HL-60/S4 (cell line): ENCODE measurements around the gene MANEA.

Experiments
- in situ Hi-C: fragments of 300-500 bp; cut with MboI; formaldehyde crosslinking; loops from 2 replicates; pipeline ENCODE4 v1.14.3; 2022; ENCODE audit warnings: low sequenced_read_pairs

Gene MANEA

DNA sequence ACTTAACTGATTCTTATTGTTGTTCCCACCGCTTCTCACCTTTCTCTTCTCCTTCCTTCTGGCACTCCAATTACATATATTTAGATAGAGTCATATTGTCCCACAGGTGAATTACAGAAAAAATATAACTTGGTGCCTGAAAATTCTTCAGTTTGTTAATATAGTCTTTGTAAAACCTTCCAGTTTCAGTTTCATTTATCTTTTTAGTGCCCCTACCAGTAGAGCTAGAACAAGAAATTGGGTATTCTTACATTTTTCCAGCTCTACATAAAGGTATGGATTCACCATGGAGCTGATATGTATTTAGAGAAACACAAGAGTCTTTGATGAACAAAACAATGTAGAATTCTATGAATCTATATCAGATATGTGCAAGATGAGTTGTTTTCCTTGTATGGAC, 10.7 kb downstream of the MANEA start:
- in situ Hi-C loops, result no loop called here

DNA sequence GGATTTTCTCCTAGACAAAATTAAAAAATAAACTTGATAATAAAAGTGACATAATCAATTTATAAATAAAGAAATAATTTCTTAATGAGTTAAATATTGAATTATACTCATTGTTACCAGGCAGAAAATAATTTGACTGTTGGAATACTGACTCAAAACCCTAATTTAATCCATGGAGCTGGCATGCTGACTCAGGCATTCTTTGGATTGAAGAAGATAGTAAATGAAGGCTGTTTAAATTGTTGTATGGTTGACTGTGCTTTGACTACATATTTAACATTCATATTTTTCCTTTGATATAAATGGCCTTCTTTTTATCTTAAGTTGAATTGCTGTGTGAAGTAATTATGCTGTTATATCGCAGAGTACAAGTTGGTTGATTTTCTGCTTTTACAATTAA, 11.7 kb downstream of the MANEA start:
- in situ Hi-C loops, result no loop called here

DNA sequence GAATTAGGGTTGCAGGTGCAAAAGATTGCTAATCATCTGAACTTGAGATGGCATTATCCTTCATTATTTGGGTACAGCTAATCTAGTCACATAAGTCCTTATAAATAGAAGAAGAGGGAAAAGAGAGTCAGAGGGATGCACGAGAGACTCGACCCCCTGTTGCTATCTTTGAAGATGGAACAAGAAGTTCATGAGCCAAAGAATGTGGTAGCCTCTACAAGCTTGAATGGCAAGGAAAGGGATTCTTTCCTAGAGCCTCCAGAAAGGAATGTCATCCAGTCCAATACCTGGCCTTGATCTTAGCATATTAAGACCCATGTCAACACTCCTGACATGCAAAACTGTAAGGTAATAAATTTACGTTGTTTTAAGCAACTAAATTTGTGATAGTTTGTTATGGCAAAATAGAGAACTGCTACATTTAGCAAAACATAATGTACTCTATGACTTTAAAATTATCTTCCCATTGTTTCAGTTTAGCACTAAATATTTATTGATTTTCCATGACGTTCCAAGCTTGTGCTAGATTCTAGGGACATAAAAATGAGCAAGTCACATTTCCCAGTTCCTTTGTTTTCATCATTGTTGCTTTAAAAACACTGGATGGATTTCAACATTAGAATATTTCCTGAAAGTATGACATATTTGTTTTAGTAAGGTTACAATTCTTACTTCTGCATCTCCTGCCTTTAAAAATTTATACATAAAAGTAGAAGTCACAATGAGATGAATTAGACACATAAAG, 12.7 kb downstream of the MANEA start:
- in situ Hi-C loops, result no loop called here

DNA sequence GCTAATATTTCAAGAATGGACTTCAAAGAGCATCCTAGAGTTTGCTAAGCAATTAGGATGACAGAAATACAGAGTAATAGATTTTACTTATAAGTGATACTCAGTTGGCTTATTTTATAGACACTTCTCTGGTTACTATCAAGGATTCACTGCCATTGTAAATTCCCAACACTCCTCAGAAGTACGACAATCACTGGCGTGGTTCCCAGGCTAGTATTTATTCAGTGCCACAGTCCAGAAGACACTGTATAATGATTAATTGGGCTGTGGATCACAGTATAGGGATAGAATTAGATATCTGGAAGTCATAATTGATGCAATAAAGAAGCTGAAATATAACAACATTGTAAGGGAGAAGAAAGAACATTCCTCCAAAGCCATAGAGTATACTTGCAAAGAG, 15.7 kb downstream of the MANEA start:
- in situ Hi-C loops, result no loop called here

DNA sequence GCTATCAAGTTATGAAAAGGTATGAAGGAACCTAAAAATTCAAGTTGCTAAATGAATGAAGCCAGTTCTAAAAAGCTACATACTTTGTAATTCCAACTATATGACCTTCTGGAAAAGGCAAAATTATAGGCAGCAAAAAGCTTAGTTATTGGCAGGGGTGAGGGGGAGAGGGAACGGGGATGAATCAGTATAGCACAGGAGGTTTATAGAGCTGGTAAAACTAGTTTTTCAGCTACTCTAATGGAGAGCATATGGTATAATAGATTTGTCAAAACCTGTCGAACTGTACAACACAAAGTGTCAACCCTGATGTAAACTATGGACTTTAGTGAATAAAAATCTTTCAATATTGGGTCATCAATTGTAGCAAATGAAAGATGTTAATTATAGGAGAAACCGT, 18.7 kb downstream of the MANEA start:
- in situ Hi-C loops, result no loop called here

DNA sequence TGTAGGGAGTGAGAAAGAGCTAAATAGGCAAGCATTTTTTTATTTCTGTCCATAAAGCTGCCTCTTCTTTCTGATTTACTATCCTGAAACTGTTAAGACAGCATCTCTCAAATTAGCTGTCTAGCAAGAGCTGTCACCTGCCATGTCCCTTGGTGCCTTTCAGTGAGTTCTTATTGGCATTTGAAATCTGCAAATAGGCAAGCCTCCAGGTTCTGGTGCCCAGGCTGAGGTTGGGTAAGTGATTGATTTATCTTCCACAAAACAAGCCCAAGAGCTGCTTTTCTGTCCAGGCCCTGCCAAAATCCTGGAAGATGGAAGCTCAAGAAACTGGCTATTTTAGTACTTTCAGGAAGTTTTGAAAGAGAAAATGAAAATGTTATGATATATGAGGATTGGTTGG, 22.4 kb downstream of the MANEA start:
- in situ Hi-C loops, result no loop called here

DNA sequence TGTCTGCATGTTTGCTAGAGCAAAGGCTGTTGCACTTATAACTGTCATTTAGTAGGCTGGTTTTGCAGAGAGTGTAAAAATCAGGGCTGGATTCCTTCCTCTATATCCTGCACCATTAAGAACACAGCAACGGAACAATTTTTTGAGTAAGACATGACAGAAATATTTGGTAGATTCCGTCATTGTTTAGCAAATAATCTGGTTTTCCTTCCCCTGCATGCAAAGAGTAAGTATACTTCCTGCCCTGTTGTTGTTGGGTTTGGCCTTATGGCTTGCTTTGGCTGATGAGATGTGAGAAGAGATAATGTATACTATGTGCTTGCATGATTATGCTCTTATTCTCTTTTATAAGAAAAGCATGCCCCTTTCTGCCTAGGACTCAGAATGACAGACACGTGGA, 23.8 kb downstream of the MANEA start:
- in situ Hi-C loops, result no loop called here

DNA sequence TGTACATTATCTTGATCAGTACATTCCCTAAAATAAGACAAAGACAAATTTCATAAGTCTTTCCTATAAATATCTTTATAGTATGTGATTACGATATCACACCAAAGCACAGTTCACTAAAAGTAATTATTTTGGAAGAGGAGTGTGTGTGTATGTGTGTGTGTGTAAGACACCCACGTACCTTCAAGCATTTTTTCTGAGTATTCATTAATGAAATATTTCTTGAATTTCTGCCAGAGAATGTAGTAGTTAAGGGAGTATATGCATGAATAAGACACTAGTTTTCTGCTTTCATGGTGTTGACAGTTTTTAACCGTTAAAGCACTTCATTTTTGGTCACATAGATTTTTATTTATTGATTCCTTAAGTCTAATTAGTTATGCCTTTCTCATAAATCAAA, 36.8 kb downstream of the MANEA start:
- in situ Hi-C loops, result no loop called here

DNA sequence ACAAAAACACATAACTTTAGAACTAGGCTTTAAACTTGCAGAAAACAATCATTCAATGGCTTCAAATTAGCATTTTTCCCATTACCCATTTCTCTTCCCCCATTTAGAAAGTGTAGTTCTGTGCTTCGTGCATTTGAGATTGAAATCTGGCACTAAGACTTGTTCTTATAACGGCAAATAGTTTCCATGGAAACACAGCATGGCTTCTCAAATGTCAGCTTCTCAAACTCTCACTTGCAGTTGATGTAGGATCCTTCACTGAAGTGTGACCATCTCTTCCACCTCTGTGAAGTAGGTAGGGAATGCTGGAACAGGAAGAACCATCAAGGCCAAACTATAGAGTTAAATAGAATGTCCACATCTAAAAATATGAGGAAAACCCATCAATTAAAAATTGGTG, 52.2 kb downstream of the MANEA start:
- in situ Hi-C loops, result no loop called here

DNA sequence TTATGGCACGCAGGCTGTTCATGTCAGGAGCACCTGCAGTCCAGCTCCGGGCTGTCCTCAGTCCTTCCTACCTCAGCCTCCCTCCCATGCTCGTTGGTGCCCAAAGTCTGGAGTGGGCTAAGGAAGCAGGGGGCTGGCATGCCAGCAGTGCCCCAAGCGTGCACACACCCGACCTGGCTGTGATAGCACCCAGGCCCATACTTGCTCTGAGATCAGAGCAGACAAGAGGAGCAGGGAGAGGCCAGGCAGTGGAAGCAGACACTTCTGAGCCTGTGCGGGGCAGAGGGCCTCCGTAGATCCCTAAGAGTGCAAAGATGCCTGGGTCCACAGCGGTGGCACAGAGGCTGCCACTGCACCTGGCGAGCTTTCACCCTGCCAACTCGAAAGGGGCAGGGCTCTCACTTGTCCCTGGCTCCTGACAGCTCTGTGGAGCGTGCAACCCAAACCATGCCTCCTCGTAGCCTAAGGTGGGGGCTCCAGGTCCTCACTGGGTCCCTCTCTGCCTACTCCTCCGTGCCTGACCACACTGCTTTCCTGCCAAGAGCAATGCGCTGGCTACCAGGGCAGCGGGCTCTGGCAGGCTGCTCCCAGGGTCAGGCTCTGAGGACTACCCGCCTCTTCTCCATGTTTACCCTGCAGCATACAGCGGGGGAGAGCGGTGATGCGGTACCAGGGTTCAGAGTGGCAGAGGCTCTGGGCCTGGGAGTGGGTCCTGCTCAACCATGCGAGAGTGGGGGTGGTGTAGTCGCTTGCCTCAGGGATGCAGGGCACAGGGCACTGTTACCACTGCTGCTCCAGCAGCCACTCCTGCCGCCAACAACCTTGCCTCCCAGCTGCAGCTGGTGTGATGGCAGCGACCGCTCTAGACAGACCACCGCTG, 59.5 kb downstream of the MANEA start:
- in situ Hi-C loops, result no loop called here

DNA sequence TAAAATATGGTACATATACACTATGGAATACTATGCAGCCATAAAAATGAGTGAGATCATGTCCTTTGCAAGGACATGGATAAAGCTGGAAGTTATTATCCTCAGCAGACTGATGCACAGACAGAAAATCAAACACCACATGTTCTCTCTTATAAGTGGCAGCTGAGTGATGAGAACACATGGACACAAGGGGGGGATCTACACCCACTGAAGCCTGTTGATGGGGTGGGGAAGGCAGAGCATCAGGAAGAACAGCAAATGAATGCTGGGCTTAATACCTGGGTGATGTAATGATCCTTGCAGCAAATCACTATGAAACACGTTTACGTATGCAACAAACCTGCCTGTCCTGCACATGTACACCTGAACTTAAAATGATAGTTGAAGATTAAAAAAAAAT, 71.3 kb downstream of the MANEA start:
- in situ Hi-C loops, result no loop called here

DNA sequence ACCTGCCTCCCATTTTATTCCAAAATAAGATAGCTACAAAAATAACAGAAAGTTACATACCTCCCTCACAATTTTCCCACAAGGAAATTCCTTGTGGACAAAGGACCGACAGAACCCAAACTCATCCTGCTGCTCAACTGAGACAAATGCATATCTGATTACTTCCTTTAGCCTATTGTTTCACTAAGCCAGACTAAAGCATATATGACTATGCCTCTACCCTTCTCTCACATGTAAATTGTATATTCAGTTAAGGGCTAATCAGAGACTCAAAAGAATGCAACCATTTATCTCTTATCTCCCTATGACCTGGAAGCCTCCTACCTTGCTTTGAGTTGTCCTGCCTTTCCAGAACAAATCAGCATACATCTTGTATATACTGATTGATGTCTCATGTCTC, 72.1 kb downstream of the MANEA start:
- in situ Hi-C loops, result no loop called here

DNA sequence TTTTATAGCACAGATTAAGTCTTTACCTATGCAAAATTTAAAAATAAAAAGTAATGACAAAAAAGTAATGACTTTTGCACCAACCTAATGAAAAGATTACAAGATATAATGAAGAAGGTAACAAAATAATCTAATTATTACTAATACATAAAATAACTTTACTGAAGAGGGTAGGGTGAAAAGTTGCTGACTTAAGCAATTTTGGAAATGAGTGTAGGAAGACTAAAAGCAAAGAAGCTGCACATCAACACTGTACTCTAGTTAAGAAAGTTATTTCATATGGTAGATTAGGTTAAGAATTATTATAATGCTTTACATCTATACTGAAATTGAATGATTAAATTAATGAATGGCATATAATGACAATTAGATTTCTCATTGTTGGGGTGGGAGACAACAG, 76.8 kb downstream of the MANEA start:
- in situ Hi-C loops, result no loop called here

DNA sequence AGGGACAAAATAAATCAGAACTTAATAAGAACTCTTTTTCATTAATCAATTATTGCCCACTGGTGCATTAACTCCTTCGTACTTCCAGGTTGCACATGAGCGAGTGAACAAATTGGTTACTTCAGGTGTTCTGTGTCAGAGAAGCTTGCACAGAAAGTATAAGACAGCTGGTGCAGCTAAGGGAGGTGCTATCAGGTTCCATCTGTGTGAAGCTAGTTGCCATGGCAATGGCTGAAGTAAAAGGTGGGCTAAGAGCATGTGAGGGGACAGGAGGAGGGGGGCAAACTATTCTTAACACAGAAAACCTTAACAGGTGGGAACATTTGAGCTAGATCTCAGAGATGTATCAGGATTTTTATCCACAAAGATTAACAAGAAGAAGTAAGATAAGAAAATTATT, 81.6 kb downstream of the MANEA start:
- in situ Hi-C loops, result no loop called here
